HepG2 (cell line): ENCODE measurements around the gene TOMM20. TPM values are rescaled to one million over a fixed set of nuclear protein-coding genes. Genes with fewer than 3 reads are reported as not detected.

Experiments
- FOXC1 ChIP-seq: sonication (generic); formaldehyde crosslinking; IDR thresholded peaks from 2 replicates; pipeline ENCODE4 v1.8.0; 2022; ENCODE audit warnings: mild to moderate bottlenecking, missing genetic modification reagents, borderline replicate concordance
- FOXP1 ChIP-seq, 2 experiments: fragments of 450-650 bp in 1 of 2; IDR thresholded peaks; 2 replicates each; pipeline ENCODE4 v1.6.1; 2017 to 2018; ENCODE audit warnings: antibody characterized with exemption in 1 of 2
- GFI1 ChIP-seq: sonication (generic); formaldehyde crosslinking; IDR thresholded peaks from 2 replicates; pipeline ENCODE4 v1.5.0; 2020; ENCODE audit warnings: missing genetic modification reagents, mild to moderate bottlenecking, borderline replicate concordance
- KMT2A ChIP-seq: sonication (generic); formaldehyde crosslinking; IDR thresholded peaks from 2 replicates; pipeline ENCODE4 v1.4.0; 2020; ENCODE audit warnings: missing genetic modification reagents
- MZF1 ChIP-seq: sonication (generic); formaldehyde crosslinking; IDR thresholded peaks from 2 replicates; pipeline ENCODE4 v1.8.1; 2023; ENCODE audit warnings: mild to moderate bottlenecking, missing genetic modification reagents, borderline replicate concordance
- REPIN1 ChIP-seq: sonication (generic); formaldehyde crosslinking; IDR thresholded peaks from 2 replicates; pipeline ENCODE4 v1.8.0; 2022; ENCODE audit warnings: missing genetic modification reagents, low read depth, mild to moderate bottlenecking, borderline replicate concordance
- REXO4 ChIP-seq: sonication (generic); formaldehyde crosslinking; IDR thresholded peaks from 2 replicates; pipeline ENCODE4 v1.8.0; 2022; ENCODE audit warnings: missing genetic modification reagents, mild to moderate bottlenecking, borderline replicate concordance
- SMAD3 ChIP-seq: sonication (generic); formaldehyde crosslinking; IDR thresholded peaks from 2 replicates; pipeline ENCODE4 v1.4.0; 2020; ENCODE audit warnings: missing genetic modification reagents
- SRSF1 ChIP-seq: fragments of 200-400 bp; formaldehyde crosslinking; optimal IDR thresholded peaks from 2 replicates; pipeline ENCODE3; 2017; ENCODE audit warnings: mild to moderate bottlenecking, low read depth, low read length, moderate library complexity
- TP53 ChIP-seq: sonication (generic); formaldehyde crosslinking; conservative IDR thresholded peaks from 2 replicates; pipeline ENCODE4 v1.4.0; 2020; ENCODE audit warnings: missing genetic modification reagents
- WIZ ChIP-seq: sonication (generic); formaldehyde crosslinking; IDR thresholded peaks from 2 replicates; pipeline ENCODE4 v1.5.1; 2020; ENCODE audit warnings: mild to moderate bottlenecking, missing genetic modification reagents
- ZNF180 ChIP-seq: sonication (generic); formaldehyde crosslinking; IDR thresholded peaks from 2 replicates; pipeline ENCODE4 v1.4.0; 2020; ENCODE audit warnings: low read depth, missing genetic modification reagents, borderline replicate concordance
- ZNF430 ChIP-seq: sonication (generic); formaldehyde crosslinking; IDR thresholded peaks from 2 replicates; pipeline ENCODE4 v1.9.0; 2021; ENCODE audit warnings: mild to moderate bottlenecking, missing genetic modification reagents
- ZNF598 ChIP-seq: sonication (generic); formaldehyde crosslinking; IDR thresholded peaks from 2 replicates; pipeline ENCODE4 v1.5.1; 2020; ENCODE audit warnings: mild to moderate bottlenecking, missing genetic modification reagents, borderline replicate concordance
- ZSCAN20 ChIP-seq: sonication (generic); formaldehyde crosslinking; IDR thresholded peaks from 2 replicates; pipeline ENCODE4 v1.4.0; 2020; ENCODE audit warnings: missing genetic modification reagents, mild to moderate bottlenecking, borderline replicate concordance
- polyA plus RNA-seq, 8 experiments: library from polyadenylated mRNA; depleted of rRNA in 3 of 8; stranded (reverse) in 7 of 8; unstranded in 1 of 8; fragments of >200 nt; fragmentation: Illumina TruSeq in 4 of 8; extraction: Trizol in 4 of 8; gene quantifications; 2 replicates each; pipeline versions ENCODE4 v1.2.1 to v1.2.3, GENCODE V29; 2011 to 2016; ENCODE audit warnings: low read depth in 4 of 8, missing spikeins in 1 of 8, mixed read lengths in 1 of 8; ENCODE audit not compliant: insufficient read depth in 1 of 8
- total RNA-seq, 5 experiments: library from RNA; depleted of rRNA; stranded (reverse); fragments of >200 nt; fragmentation: Illumina TruSeq; extraction: Trizol; gene quantifications; 2 replicates each; pipeline ENCODE4 v1.2.3, GENCODE V29; 2016; ENCODE audit warnings: low read depth in 1 of 5
- TF ChIP-seq, protein P1 (sequence below): sonication (generic); formaldehyde crosslinking; IDR thresholded peaks from 2 replicates; pipeline ENCODE4 v1.8.1; 2023; ENCODE audit warnings: mild to moderate bottlenecking, inconsistent platforms, moderate library complexity, missing genetic modification reagents, borderline replicate concordance
- TF ChIP-seq, protein P2 (sequence below): sonication (generic); formaldehyde crosslinking; IDR thresholded peaks from 2 replicates; pipeline ENCODE4 v1.4.0; 2020; ENCODE audit warnings: mild to moderate bottlenecking, missing genetic modification reagents
- TF ChIP-seq, protein P3 (sequence below): sonication (generic); formaldehyde crosslinking; IDR thresholded peaks from 2 replicates; pipeline ENCODE4 v1.5.1; 2020; ENCODE audit warnings: mild to moderate bottlenecking, moderate library complexity, missing genetic modification reagents

The TOMM20 gene
- total and polyA plus RNA-seq, 2 of the 13 experiments (the other 11 are each of a cell fraction or from before 2014, with no cell fraction given), result 153 to 376 TPM

DNA sequence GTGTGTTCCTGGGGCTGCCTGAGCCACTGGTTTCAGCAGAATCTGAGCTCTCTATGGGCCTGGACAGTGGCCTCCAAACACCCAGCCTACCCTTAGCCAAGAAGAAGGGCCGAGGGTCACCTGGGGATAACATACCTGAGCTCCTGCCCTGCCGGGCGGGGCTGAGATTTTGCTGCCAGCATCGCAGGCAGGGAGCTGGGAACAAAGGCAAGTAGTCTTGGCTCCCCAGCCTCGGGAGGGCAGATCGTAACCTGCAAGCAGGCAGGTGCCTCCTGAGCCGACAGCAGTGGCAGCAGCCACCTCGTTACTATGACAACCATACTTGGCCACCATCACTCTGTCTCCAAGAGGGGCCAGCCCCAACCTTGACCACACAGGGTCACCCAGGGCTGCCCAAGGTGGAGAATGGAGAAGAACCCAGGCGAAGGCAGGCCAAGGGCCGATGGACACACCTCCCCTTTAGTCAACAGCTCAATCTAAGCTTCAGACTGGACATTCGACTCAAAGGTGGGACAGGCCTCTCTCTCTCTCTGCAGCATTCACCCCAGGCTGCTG, 54.6 kb downstream of the TOMM20 start (continued):
- TF ChIP-seq WIZ (CRISPR knock-in tag) (no peak), REPIN1 (peak; percentile 39), SMAD3 (no peak), FOXC1 (CRISPR knock-in tag) (no peak; the same call in 1 of the 2 replicates), MZF1 (CRISPR knock-in tag) (peak; percentile 62; the same call in 1 of the 2 replicates), GFI1 (CRISPR knock-in tag) (peak; percentile 69), ZNF598 (CRISPR knock-in tag) (no peak; the same call in 1 of the 2 replicates), SRSF1 (peak; percentile 4), KMT2A (CRISPR knock-in tag) (0 out of 2 replicates have a peak, but pooled peaks have one; percentile 5), ZSCAN20 (CRISPR knock-in tag) (0 out of 2 replicates have a peak, but pooled peaks have one; percentile 46), ZNF180 (CRISPR knock-in tag) (0 out of 2 replicates have a peak, but pooled peaks have one; percentile 72), FOXP1 (IDR thresholded peaks at IDR 0.05) (no peak), FOXP1 (CRISPR knock-in tag; IDR thresholded peaks at IDR 0.05) (peak; percentile 30; the same call in 1 of the 2 replicates), TP53 (CRISPR knock-in tag) (no peak), ZNF430 (CRISPR knock-in tag) (no peak; the same call in 1 of the 2 replicates), REXO4 (CRISPR knock-in tag) (no peak)
- TF ChIP-seq, protein P1, sequence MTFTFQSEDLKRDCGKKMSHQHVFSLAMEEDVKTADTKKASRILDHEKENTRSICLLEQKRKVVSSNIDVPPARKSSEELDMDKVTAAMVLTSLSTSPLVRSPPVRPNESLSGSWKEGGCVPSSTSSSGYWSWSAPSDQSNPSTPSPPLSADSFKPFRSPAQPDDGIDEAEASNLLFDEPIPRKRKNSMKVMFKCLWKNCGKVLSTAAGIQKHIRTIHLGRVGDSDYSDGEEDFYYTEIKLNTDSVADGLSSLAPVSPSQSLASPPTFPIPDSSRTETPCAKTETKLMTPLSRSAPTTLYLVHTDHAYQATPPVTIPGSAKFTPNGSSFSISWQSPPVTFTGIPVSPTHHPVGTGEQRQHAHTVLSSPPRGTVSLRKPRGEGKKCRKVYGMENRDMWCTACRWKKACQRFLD (CRISPR knock-in tag), result peak; percentile 47; the same call in 1 of the 2 replicates
- TF ChIP-seq, protein P2, sequence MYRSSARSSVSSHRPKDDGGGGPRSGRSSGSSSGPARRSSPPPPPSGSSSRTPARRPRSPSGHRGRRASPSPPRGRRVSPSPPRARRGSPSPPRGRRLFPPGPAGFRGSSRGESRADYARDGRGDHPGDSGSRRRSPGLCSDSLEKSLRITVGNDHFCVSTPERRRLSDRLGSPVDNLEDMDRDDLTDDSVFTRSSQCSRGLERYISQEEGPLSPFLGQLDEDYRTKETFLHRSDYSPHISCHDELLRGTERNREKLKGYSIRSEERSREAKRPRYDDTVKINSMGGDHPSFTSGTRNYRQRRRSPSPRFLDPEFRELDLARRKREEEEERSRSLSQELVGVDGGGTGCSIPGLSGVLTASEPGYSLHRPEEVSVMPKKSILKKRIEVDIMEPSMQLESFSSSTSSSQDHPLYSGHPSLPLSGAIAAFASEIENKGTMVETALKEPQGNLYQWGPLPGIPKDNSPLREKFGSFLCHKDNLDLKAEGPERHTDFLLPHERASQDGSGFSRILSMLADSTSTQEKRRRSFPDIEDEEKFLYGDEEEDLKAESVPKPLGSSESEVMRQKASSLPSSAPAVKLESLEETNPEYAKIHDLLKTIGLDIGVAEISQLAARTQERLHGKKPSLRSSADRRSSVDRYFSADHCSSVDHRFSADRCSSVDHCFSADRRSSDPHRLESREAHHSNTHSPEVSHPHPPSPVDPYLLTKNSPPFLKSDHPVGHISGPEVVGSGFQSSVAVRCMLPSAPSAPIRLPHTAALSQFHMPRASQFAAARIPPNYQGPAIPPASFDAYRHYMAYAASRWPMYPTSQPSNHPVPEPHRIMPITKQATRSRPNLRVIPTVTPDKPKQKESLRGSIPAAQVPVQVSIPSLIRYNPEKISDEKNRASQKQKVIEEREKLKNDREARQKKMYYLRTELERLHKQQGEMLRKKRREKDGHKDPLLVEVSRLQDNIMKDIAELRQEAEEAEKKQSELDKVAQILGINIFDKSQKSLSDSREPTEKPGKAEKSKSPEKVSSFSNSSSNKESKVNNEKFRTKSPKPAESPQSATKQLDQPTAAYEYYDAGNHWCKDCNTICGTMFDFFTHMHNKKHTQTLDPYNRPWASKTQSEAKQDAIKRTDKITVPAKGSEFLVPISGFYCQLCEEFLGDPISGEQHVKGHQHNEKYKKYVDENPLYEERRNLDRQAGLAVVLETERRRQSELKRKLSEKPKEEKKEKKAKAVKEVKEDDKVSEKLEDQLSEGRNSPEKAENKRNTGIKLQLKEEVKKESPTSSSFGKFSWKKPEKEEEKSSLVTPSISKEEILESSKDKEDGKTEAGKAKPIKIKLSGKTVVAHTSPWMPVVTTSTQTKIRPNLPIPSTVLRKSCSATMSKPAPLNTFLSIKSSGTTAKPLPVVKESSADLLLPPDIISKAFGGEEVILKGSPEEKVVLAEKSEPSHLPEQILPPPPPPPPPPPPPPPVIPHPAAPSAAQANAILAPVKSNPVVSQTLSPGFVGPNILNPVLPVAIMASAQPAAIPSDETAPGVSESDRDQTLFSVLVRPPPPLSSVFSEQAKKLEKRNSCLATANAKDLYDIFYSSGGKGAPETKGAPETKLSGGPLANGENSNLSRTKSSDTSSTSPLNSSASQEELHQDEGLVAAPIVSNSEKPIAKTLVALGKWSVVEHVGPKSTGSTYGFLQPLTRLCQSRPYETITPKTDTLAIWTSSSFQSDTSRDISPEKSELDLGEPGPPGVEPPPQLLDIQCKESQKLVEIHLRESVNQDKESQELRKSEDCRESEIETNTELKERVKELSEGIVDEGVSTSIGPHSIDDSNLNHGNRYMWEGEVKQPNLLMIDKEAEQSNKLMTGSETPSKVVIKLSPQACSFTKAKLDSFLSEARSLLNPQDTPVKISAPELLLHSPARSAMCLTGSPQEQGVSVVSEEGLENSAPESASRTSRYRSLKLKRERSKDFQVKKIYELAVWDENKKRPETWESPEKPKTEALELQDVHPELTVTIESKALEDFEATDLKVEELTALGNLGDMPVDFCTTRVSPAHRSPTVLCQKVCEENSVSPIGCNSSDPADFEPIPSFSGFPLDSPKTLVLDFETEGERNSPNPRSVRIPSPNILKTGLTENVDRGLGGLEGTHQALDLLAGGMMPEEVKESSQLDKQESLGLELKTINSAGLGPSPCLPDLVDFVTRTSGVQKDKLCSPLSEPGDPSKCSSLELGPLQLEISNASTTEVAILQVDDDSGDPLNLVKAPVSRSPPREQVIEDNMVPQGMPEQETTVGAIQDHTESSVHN (CRISPR knock-in tag), result 0 out of 2 replicates have a peak, but pooled peaks have one; percentile 15
- TF ChIP-seq, protein P3, sequence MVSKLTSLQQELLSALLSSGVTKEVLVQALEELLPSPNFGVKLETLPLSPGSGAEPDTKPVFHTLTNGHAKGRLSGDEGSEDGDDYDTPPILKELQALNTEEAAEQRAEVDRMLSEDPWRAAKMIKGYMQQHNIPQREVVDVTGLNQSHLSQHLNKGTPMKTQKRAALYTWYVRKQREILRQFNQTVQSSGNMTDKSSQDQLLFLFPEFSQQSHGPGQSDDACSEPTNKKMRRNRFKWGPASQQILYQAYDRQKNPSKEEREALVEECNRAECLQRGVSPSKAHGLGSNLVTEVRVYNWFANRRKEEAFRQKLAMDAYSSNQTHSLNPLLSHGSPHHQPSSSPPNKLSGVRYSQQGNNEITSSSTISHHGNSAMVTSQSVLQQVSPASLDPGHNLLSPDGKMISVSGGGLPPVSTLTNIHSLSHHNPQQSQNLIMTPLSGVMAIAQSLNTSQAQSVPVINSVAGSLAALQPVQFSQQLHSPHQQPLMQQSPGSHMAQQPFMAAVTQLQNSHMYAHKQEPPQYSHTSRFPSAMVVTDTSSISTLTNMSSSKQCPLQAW (CRISPR knock-in tag), result no peak
